ENCODE data around the gene TCEAL7.
A peak's percentile ranks its signal among the peaks of the same experiment; 100 is the strongest.
"Not testable (repeated sequence)": the region's sequence is repeated elsewhere in the genome, so short reads cannot be mapped to it uniquely, and the experiment has no call there.

Gene TCEAL7, protein sequence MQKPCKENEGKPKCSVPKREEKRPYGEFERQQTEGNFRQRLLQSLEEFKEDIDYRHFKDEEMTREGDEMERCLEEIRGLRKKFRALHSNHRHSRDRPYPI

DNA sequence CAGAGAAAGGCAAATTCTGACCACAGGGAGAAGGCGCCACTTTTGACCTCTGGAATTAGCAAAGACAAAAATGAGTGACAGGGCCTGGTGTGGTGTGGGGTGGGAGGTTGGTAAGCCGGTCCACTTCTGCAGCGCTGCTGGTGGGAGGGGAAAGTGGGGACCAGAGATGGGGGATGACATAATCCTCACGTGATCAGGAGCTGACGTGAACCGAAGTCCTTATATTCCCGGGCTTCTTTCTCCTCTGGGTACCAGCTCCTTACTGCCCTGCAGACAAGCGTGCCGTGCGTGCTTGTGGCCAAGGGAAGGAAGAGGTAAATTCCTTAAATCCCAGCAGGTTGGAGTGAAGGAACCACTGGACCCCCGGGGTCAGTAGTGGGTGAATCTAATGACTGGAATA, at the start of gene TCEAL7:
TCEAL7 (plus strand) TSS at position 249 of the 400 bp plus-strand sequence. CDS start 1,165 bp downstream, outside the sequence.
- DNase-seq: no peak

DNA sequence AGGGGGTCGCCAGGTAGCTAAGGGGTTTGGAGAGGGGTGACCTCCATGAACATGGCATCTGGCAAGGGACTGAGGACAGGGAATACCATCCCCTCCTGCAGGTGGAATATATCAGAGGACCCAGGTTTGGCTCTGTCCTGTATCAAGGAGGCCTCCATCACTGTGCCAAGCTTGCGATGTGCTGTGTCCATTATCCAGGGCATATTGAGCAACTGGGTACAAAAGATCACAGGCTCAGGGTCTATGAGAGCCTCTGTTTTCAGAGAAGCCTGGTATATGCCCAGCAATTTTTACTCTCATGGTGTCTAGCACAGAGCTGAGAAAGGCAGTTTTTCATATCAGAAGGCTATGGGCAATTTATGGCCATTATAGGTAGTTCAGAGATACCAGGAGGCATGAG, 36.9 kb upstream of the TCEAL7 start:
- no peak for DNase-seq

DNA sequence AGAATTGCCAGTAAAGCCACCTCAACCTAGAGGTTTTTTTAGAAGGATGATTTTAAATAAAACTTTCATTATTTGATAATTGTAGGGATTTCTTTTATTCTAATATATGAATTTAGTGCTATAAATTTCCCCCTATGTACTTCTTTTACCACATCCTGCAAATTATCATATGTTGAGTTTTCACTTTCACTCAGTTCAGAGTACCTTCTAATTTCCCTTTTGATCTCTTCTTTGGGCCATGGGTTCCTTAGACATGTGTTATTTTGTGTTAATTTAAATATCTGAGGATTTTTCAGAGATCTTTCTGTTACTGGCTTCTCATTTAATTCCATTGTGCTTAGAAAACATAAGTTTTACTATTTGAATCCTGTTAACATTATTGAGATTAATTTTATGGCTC, 25.3 kb upstream of the TCEAL7 start:
- DNase-seq: no peak

- not testable (repeated sequence) for DNase-seq
Measured at GRCh38 chrX:103305666-103306065, 24.4 kb upstream of the TCEAL7 start.

DNA sequence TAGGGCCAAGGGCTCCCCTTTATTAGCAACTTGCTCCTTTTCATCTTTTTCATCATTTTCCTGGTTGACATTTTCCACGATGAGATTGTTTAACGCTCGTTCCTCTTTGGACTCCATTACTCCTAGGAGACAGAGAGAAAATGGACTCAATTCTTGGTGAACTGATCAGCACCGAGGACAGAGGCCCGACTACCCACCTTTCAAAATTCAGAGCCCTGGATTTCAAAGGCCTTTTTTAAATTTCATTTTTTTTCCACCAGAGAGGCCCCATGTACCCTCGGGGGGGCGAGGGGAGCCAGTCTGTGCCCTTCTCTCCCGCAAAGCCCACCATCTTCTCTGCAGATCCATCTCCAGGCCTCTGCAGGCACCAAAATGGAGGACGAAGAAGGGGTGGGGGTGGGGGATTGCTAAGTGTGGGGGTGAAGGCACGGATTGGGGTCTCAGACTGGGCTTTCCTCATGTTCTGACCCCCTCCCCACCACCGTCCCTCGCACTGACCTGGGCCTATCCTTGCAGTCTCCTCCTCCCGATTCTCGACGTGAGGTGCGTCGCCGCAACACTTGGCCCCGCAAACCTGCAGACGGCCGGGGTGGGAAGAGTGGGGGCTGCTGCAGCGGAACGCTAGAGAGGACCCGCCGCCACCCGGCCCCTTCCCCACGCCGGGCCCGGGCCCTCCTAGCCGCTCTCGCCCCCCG, 20.0 kb upstream of the TCEAL7 start:
- DNase-seq: peak; percentile 37

- peak; percentile 89 for DNase-seq
Measured at GRCh38 chrX:103310555-103311398, 19.3 kb upstream of the TCEAL7 start, which contains the start of gene BEX2. Gene BEX2, minus strand, starts transcription at chrX:103310990. Its CDS starts 1,014 bp downstream, at chrX:103309976.

DNA sequence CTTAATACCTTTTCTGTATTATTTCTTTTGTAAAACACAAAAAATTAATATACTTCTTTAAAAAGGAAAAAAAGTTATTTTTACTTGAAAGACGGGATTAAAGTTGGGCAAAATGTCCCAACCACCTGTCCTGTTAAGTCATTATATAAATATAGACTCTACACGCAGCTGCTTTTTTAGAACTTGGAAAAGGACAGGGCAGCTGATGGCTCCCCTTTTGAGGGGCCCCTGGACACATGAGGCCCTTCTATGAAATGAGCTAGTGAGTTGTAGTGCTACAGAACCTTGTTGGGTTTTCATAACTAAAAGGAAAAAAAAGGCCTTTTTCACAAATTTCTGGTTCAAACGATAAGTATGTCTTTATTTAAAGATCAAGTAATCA, 18.6 kb upstream of the TCEAL7 start:
- no peak for DNase-seq

DNA sequence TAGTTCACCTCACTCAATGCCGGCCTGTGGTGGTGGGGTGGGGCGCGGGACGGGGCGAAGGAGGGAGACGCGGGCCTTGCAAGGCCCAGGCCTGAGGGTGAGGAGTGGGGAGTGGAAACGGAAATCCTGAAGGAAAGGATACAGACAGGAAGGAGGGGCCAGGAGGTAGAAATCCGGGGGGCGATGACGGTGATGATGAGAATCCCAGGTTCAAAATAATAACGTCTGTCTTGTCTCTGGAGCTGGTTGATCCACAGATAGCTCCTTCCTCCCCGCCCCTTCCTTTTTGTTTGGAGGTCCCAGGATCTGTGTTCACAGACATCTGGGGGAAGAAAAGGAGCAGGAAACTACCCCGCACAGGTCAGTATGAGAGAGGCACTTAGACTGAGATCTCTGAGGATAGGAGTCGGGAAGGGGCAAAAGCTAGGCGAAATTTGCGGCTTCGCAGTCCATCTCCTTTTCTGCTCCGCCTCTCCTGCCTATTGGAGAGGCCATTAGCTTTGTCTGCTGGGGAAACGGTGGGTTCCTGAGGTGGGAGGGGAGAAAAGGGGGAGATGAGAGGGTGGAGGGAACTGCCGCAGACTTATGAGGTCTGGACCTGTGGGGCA, 746 bp downstream of the TCEAL7 start:
- DNase-seq: no peak

DNA sequence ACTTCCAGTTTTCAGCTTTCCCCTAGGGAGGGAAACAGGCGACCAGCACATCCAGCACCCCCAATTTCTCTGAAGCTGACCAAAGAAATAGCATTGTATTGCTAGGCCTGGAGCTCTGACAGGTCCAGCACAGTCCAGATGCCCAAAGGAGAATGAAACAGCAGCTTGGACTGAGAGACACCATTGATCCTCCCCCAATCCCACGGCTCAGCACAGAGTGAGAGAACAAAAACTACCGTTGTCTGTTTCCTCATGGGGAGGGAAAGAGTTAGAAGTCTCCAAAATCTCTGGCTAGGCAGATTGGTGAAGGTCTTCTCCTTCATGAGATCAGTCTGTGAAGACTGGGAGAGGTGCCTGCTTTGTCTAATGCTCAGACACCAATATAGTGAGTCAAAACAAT, 8.6 kb downstream of the TCEAL7 start:
- no peak for DNase-seq

- peak; percentile 23 for DNase-seq
Measured at GRCh38 chrX:103343105-103343504, 13.1 kb downstream of the TCEAL7 start.

DNA sequence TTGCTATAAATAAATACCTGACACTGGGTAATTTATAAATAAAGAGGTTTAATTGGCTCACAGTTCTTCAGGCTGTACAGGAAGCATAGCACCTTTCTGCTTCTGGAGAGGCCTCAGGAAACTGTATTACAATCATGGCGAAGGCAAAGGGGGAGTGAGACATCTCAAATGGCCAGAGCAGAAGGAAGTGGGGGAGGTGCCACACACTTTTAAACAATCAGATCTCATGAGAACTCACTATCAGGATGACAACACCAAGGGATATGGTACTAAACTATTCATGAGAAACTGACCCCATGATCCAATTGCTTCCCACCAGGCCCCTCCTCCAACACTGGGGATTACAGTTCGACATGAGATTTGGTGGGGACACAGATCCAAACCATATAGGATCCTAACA, 14.6 kb downstream of the TCEAL7 start:
- no peak for DNase-seq

DNA sequence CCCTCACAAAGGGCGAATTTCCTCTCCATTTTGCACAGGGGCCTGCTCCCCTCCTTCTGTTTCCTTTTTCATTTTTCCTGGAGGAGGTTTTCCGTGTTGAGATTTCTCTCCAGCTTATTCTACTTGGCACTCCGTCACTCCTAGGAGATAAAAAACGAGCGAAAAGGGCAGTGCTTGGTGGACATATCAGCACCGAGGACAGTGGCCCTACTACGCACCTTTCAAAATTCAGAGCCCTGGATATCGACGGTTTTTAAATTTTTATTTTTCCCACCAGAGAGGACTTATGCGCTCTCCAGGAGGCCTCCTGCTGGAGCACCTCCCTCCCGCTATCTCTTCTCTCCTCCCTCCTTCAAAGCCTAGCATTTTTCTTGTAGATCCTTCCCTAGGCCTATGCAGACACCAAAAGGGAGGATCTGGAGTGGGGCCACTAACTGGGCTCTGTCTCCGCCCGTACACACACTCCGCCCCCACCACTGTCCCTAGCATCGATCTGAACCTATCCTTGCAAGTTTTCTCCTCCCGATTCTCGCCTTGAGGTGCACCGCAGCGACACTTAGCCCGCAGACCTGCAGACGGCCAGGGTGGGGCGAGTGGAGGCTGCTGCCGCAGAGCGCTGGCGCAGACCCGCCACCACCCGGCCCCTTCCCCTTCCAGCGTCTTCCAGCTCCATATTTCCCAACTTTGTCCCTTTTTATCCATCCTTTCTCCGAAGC, 17.8 kb downstream of the TCEAL7 start:
- DNase-seq: no peak

DNA sequence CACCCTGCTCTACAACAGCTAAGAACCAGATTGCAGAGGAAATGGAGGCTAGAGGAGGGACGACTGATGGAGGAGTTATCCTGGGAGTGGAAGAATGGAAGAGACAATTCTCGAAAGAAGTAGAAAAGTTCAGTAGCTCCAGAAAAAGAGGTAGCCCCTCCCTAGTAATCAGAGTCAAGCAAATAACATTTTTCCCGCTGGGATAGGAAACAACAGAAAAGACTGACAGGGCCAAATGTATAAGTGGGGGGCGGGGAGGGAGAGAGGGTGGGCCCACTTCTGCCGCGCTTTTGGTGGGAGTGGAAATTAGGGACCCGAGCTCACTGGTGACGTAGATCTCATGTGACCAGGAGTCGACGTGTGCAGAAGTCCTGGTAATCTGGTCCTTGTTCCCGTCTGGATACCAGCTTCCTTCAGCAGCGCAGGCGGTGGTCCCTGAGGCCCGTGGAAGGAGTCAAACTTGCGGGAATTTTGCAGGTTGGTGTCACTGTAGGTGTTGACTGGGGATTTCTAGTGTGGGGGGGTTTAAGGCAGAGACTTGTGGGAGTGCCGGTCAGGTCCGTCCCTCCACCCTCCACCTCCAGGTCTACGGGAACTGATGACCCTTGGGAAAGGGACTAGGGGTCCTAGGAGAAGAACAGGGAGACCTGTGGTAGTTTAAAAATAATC, 26.2 kb downstream of the TCEAL7 start, which contains the start of gene TCEAL9:
TCEAL9 (plus strand) TSS at position 377 of the 669 bp plus-strand sequence. CDS start 1,179 bp downstream, outside the sequence.
- peak; percentile 75 for DNase-seq

DNA sequence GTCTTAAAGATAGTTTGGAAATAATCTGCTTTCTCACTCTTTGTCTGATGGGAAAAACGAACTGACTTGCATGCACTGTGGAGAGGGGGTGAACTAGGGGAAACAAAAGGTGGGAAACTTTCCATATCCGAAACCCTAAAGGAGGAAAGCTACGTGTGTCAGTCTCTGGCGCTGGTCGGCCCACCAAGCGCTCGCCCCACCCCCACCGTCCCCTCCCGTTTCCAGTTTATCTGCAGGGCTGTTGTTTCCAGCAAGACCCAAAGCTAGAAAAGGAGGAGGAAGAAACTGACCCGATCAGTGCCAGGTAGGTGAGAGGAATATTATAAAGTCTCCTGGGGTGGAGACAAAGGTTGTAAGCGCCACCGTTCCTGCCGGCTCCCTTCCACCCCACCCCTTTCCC, 26.8 kb downstream of the TCEAL7 start:
- DNase-seq: no peak

- no peak for DNase-seq
Measured at GRCh38 chrX:103357871-103358270, 27.8 kb downstream of the TCEAL7 start.

- not testable (repeated sequence) for DNase-seq
Measured at GRCh38 chrX:103359605-103360004, 29.6 kb downstream of the TCEAL7 start.

DNA sequence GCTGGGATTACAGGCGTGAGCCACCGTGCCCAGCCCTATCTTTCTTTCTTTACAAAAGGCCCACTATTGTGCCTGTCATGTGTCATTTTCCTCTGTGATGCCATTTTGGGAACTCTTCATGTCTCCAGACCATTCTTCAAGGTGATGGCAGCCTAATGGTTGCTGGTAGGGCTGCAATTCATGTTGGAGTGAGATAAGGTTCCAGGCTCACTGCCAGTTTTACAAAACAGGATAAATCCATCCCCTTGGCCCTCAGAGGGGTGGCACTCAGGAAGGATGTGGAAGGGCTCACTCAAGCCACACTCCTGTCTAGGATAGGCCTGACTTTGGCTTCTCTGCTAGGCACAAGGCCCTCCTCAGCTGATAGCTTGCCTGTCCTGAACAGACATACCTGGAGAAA, 30.1 kb downstream of the TCEAL7 start:
- no peak for DNase-seq

DNA sequence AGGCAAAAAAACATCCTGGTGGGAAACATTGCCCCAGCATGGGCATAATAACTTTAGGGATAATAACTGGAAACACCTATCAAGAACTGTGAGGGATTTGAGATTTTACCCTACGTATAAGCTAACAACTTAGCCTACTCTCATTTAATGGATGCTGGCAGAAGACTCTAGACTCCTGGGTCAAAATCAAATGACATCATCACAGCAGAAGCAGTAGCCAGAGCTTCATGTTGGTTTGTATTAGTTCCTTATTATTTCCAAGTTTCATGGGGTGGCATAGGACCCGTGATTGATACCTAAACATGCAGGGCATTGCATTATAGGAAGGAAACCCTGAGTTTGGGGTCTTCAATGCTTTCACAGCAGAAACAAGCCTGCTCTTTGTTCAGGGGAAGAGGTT, 30.9 kb downstream of the TCEAL7 start:
- DNase-seq: no peak

DNA sequence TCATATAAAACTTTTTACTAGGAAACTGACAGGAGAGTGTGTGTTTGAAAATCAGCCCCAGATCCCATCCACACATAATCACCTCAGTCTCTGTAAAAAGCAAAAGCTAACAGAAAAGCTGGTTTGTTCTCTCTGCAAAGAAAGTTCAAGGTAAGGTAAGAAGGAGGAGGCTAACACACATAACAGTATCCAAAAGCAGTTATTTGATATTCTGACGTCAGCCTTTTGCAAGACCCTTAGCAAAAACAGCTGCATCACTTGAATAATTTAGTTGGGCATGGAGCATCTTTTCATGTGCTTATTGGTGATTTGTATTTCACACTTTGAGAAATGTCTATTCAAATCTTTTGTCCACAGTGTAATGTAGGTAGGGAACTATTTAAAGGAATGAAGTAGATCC, 31.8 kb downstream of the TCEAL7 start:
- DNase-seq: no peak

DNA sequence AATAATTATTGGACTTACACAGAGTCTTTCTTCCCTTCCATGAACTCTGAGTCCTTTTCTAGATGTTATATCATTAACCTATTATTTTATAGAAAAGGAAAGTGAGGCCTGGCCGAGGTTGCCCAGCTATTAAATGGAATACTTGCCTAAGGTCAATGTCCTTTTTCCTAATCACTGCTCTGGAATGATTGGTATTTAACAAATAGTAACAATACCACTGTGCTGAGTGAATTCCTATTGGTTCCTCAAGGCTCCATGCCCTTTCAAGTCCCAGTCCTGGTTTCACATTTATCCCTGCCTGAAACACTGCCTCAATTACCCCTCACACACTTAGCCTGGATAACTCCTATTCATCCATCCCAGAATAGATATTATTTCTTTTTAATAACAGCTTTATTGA, 32.4 kb downstream of the TCEAL7 start:
- DNase-seq: no peak

DNA sequence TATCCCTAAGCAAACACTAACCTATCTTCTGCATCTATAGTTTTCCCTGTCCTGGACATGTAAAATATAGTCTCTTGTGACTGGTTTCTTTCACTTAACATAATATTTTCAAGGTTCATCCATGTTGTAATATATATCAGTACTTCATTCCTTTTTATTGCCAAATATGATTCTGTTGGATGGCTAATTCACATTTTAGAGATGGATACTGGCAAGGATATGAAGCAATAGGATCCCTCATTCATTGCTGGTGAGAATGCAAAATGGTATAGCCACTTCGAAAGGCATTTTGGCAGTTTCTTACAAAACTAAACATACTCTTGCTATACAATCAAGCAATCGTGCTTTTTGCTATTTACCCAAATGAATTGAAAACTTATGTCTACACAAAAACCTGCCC, 33.0 kb downstream of the TCEAL7 start:
- DNase-seq: no peak

GRCh38 chrX:103367502-103367901, 37.5 kb downstream of the TCEAL7 start:
- no peak for DNase-seq
